GM23248 (cell line): ENCODE data around the gene RABGAP1L.

Source experiments
- EZH2 ChIP-seq: fragments of 200-600 bp; sonication (generic); IDR thresholded peaks from 2 replicates; pipeline ENCODE4 v1.6.1; 2018; ENCODE audit warnings: antibody characterized with exemption, mild to moderate bottlenecking; ENCODE audit not compliant: insufficient read depth, poor library complexity, severe bottlenecking
- EZH2phosphoT487 ChIP-seq: fragments of 200-600 bp; sonication (generic); IDR thresholded peaks from 2 replicates; pipeline ENCODE4 v1.6.1; 2018; ENCODE audit warnings: antibody characterized with exemption, moderate library complexity, mild to moderate bottlenecking, low read depth; ENCODE audit not compliant: insufficient read depth

- TF ChIP-seq EZH2phosphoT487: no peak
- TF ChIP-seq EZH2: no peak
These were observed 567.0 kb downstream of the RABGAP1L start for GRCh38 chr1:174726167-174726879.
